Panc1 (cell line): Measurements from ENCODE around the gene IL20RB. TPM values are rescaled to one million over a fixed set of nuclear protein-coding genes. Genes with fewer than 3 reads are reported as not detected.
"Not testable (repeated sequence)": the region's sequence is repeated elsewhere in the genome, so short reads cannot be mapped to it uniquely, and the experiment has no call there.

Source experiments
- ATAC-seq: fragments of 200-7000 bp; cut with Tn5 transposase; 2 replicates; pipeline ENCODE4 v1.9.1; 2020; ENCODE audit warnings: mild to moderate bottlenecking, moderate library complexity
- BruUV-seq: library from RNA; stranded (reverse); fragments of 400-500 nt; replicated peaks from 2 replicates; lab custom pipeline; 2021; lab: Mats Ljungman, UMichigan
- CTCF ChIA-PET: fragments of 300-600 bp; sonication (Branson Sonifier 250); formaldehyde crosslinking; loops from one replicate; lab custom pipeline; 2022; ENCODE audit warnings: antibody characterized with exemption; lab: Charles Lee
- POLR2A ChIA-PET: fragments of 300-600 bp; sonication (Branson Sonifier 250); formaldehyde crosslinking; loops from one replicate; lab custom pipeline; 2022; ENCODE audit warnings: antibody characterized with exemption; lab: Charles Lee
- DNase-seq: peaks from one replicate; pipeline ENCODE4 v3.0.0-alpha.2; 2010; ENCODE audit warnings: low read depth, low spot score
- H3K27ac ChIP-seq: 2 replicates; pipeline ENCODE4 v1.5.1; 2011; ENCODE audit warnings: mild to moderate bottlenecking, low read length, inconsistent platforms
- H3K27me3 ChIP-seq: fragments of 200-500 bp; sonication (Bioruptor generic); 2 replicates; pipeline ENCODE4 v1.6.0; 2014; ENCODE audit warnings: low read length, inconsistent platforms; ENCODE audit not compliant: control insufficient read depth, insufficient read depth
- H3K36me3 ChIP-seq: fragments of 200-500 bp; sonication (Bioruptor generic); 2 replicates; pipeline ENCODE4 v1.5.1; 2014; ENCODE audit warnings: inconsistent platforms, mild to moderate bottlenecking, low read length, moderate library complexity; ENCODE audit not compliant: control insufficient read depth, insufficient read depth
- H3K4me1 ChIP-seq: 2 replicates; pipeline ENCODE4 v1.5.1; 2011; ENCODE audit warnings: inconsistent platforms, mild to moderate bottlenecking, low read length, moderate library complexity; ENCODE audit not compliant: control insufficient read depth, insufficient read depth
- H3K4me3 ChIP-seq, 2 experiments: 2 replicates each; pipeline ENCODE4 v1.5.1; 2011 to 2012; ENCODE audit warnings: low read depth in 2 of 2, low read length in 2 of 2, mild to moderate bottlenecking in 2 of 2, inconsistent platforms in 1 of 2, moderate library complexity in 1 of 2
- H3K9me3 ChIP-seq: fragments of 200-500 bp; sonication (Bioruptor generic); 2 replicates; pipeline ENCODE4 v1.5.1; 2014; ENCODE audit warnings: low read depth, mild to moderate bottlenecking, inconsistent platforms, low read length, moderate library complexity; ENCODE audit not compliant: control insufficient read depth, insufficient read depth
- POLR2AphosphoS5 ChIP-seq: IDR thresholded peaks from 2 replicates; pipeline ENCODE4 v1.6.1; 2012; ENCODE audit warnings: mild to moderate bottlenecking, low read depth, low read length, moderate library complexity
- SIN3A ChIP-seq: IDR thresholded peaks from 2 replicates; pipeline ENCODE4 v1.6.1; 2012; ENCODE audit warnings: low read depth, mild to moderate bottlenecking, low read length, moderate library complexity, borderline replicate concordance; ENCODE audit not compliant: insufficient read depth
- TCF7L2 ChIP-seq: IDR thresholded peaks from 2 replicates; pipeline ENCODE4 v1.6.1; 2011; ENCODE audit warnings: mild to moderate bottlenecking, low read depth, low read length, inconsistent platforms
- in situ Hi-C: cut with HindIII; loops from 2 replicates; pipeline ENCODE4 v1.10.0; 2016; ENCODE audit warnings: low sequenced_read_pairs, low pct_unique_long_range_greater_than_20kb
- intact Hi-C: fragments of 100-400 bp; cut with micrococcal nuclease; formaldehyde crosslinking; loops from one replicate; pipeline ENCODE4 v1.10.0; 2022; ENCODE audit not compliant: unreplicated experiment
- total RNA-seq: library from RNA; stranded (reverse); gene quantifications from one replicate; pipeline ENCODE4 v1.2.1, GENCODE V29; 2021; ENCODE audit not compliant: unreplicated experiment
- TF ChIP-seq, protein P1 (sequence below), 2 experiments: IDR thresholded peaks; 2 replicates each; pipeline ENCODE4 v1.6.1; 2011 to 2012; ENCODE audit warnings: low read depth in 2 of 2, control low read depth in 1 of 2, low read length in 1 of 2, mild to moderate bottlenecking in 1 of 2, moderate library complexity in 1 of 2; ENCODE audit not compliant: insufficient read depth in 1 of 2
- TF ChIP-seq, protein P2 (sequence below): fragments of 450-650 bp; IDR thresholded peaks from 2 replicates; pipeline ENCODE4 v1.5.1; 2017; ENCODE audit warnings: mild to moderate bottlenecking

The IL20RB gene
- total RNA-seq, 1 experiment from 2014 or later = 1.7 TPM

DNA sequence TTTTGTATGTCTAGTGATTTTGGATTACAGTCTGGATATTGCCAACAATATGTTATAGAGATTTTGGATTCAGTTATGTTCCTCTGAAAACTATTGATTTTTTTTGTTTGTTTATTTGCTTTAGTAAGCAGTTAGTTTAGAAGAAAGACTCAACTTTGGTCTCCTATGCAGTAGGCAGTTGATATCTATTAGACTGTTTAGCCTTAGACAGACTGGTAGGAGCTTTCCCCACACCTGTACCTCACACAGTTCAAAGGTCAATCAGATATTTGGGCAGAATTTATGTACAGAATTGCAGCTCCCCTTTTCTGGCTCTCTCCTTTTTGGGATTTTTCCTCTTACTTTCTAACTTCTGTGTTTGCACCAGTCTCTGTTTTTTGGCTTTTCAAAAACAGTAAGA is 42.3 kb downstream of the IL20RB start:
- no peak overlapping the region for H3K4me3 ChIP-seq
- CTCF ChIA-PET = no interaction called here
- intact Hi-C loops (no loop called here), in situ Hi-C loops (no loop called here)
- no peaks in the 10 kb centered on the region for H3K27me3 ChIP-seq
- TF ChIP-seq POLR2AphosphoS5 (no peak), SIN3A (no peak), TCF7L2 (no peak)
- TF ChIP-seq, protein P1, sequence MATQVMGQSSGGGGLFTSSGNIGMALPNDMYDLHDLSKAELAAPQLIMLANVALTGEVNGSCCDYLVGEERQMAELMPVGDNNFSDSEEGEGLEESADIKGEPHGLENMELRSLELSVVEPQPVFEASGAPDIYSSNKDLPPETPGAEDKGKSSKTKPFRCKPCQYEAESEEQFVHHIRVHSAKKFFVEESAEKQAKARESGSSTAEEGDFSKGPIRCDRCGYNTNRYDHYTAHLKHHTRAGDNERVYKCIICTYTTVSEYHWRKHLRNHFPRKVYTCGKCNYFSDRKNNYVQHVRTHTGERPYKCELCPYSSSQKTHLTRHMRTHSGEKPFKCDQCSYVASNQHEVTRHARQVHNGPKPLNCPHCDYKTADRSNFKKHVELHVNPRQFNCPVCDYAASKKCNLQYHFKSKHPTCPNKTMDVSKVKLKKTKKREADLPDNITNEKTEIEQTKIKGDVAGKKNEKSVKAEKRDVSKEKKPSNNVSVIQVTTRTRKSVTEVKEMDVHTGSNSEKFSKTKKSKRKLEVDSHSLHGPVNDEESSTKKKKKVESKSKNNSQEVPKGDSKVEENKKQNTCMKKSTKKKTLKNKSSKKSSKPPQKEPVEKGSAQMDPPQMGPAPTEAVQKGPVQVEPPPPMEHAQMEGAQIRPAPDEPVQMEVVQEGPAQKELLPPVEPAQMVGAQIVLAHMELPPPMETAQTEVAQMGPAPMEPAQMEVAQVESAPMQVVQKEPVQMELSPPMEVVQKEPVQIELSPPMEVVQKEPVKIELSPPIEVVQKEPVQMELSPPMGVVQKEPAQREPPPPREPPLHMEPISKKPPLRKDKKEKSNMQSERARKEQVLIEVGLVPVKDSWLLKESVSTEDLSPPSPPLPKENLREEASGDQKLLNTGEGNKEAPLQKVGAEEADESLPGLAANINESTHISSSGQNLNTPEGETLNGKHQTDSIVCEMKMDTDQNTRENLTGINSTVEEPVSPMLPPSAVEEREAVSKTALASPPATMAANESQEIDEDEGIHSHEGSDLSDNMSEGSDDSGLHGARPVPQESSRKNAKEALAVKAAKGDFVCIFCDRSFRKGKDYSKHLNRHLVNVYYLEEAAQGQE (IDR thresholded peaks at IDR 0.05; ENCODE audit: insufficient read depth in 1 of 2, low read depth in 2 of 2, low read length in 1 of 2) = no peak
- TF ChIP-seq, protein P2, sequence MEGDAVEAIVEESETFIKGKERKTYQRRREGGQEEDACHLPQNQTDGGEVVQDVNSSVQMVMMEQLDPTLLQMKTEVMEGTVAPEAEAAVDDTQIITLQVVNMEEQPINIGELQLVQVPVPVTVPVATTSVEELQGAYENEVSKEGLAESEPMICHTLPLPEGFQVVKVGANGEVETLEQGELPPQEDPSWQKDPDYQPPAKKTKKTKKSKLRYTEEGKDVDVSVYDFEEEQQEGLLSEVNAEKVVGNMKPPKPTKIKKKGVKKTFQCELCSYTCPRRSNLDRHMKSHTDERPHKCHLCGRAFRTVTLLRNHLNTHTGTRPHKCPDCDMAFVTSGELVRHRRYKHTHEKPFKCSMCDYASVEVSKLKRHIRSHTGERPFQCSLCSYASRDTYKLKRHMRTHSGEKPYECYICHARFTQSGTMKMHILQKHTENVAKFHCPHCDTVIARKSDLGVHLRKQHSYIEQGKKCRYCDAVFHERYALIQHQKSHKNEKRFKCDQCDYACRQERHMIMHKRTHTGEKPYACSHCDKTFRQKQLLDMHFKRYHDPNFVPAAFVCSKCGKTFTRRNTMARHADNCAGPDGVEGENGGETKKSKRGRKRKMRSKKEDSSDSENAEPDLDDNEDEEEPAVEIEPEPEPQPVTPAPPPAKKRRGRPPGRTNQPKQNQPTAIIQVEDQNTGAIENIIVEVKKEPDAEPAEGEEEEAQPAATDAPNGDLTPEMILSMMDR = no peak
- H3K4me1 ChIP-seq = no peaks in the 10 kb centered on the region
- DNase-seq (no peak), ATAC-seq (no peak)
- H3K36me3 ChIP-seq = no peaks in the 10 kb centered on the region
- no peaks in the 10 kb centered on the region for H3K9me3 ChIP-seq
- POLR2A ChIA-PET = no interaction called here
- BruUV-seq = no TSS peak
- no peak overlapping the region for H3K27ac ChIP-seq

DNA sequence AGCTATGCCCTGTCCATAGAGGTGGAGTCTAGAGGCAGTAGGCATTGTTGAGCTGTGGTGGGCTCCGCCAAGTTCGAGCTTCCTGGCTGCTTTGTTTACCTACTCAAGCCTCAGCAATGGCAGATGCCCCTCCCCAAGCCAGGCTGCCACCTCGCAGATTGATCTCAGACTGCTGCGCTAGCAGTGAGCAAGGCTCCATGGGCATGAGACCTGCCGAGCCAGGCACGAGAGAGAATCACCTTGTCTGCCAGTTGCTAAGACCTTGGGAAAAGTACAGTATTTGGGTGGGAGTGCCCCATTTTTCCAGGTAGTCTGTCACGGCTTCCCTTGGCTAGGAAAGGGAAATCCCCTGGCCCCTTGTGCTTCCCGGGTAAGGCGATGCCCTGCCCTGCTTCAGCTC is 49.6 kb downstream of the IL20RB start:
- H3K27me3 ChIP-seq, H3K36me3 ChIP-seq, intact Hi-C loops, POLR2A ChIA-PET, H3K9me3 ChIP-seq, BruUV-seq, H3K4me1 ChIP-seq, DNase-seq, CTCF ChIA-PET, in situ Hi-C loops, ATAC-seq, H3K27ac ChIP-seq, H3K4me3 ChIP-seq: not testable (repeated sequence)

DNA sequence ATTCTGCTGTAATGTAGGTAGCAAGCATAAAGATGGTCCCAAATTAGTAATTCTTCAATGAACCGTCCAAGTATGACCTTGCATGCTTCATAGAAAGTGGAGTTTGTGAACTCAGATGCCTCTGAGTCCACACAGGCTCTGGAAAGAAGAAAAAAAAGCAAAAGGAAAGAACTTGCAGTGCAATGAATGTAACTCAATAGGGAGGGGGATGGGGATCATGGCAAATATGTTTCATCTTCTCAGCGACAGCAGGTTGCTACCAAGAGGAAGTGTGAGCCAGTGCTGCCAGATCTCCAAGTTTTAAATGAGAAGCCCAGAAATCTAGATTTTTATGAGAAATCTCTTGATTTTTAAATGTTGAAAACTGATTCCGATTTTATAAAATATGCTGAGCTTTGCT is 50.3 kb downstream of the IL20RB start:
- no peak for ATAC-seq
- intact Hi-C loops (no loop called here), in situ Hi-C loops (no loop called here)
- Histone ChIP-seq H3K27ac (no peak overlapping the region), H3K27me3 (no peaks in the 10 kb centered on the region), H3K36me3 (no peaks in the 10 kb centered on the region), H3K9me3 (no peaks in the 10 kb centered on the region), H3K4me3 (no peak overlapping the region), H3K4me1 (no peaks in the 10 kb centered on the region)
- POLR2A ChIA-PET = no interaction called here
- no TSS peak for BruUV-seq
- DNase-seq = no peak
- TF ChIP-seq POLR2AphosphoS5 (no peak), SIN3A (no peak), TCF7L2 (no peak)
- TF ChIP-seq, protein P2 = no peak
- TF ChIP-seq, protein P1 (IDR thresholded peaks at IDR 0.05; ENCODE audit: insufficient read depth in 1 of 2, low read depth in 2 of 2, low read length in 1 of 2) = no peak
- CTCF ChIA-PET = no interaction called here
